HG02798 (cell line): ENCODE results near the gene LRRC14B.

Source experiments
- ATAC-seq: cut with Tn5 transposase; IDR thresholded peaks from one replicate; pipeline ENCODE4 v1.9.1; 2021; ENCODE audit warnings: mild to moderate bottlenecking; ENCODE audit not compliant: unreplicated experiment, poor library complexity

LRRC14B gene

GRCh38 chr5:172841-173251, 18.4 kb upstream of the LRRC14B start:
- ATAC-seq: no peak

GRCh38 chr5:173392-174290, 17.7 kb upstream of the LRRC14B start:
- no peak for ATAC-seq

GRCh38 chr5:174291-174600, 17.0 kb upstream of the LRRC14B start:
- ATAC-seq: no peak

DNA sequence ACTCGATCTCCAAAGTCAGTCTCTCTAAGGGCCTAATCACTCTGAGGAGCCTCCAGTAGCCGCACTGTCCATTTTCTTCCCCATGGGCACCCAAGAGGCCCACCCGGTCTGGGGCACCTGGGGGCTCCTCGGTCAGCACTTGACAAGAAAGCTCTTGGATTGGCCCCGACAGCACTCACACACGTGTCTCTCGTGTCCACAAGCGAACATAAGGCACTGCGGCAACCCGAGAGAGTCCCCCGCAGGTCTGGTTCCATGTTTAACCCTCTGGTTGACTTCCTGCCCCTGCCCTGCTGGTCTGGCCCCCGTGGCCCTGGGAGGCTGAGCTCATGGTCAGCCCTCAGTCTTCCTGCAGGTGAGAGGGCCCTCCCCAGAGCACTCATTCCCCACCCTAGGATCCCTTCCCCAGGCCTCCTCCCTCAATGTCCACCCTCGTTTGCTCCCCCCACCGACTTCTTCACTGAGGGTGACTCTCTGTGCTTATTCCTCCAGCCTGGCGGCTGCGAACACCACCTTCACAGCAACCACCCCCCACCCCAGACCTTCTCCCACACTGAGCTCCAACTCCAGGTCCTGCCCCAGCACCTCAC, 16.3 kb upstream of the LRRC14B start:
- ATAC-seq: no peak

- ATAC-seq: no peak
These were observed 14.9 kb upstream of the LRRC14B start for GRCh38 chr5:176296-176823.

- no peak for ATAC-seq
These were observed 13.2 kb upstream of the LRRC14B start for GRCh38 chr5:178110-178509.

GRCh38 chr5:179401-179800, 11.9 kb upstream of the LRRC14B start:
- ATAC-seq: no peak

GRCh38 chr5:180286-180918, 10.9 kb upstream of the LRRC14B start:
- no peak for ATAC-seq

DNA sequence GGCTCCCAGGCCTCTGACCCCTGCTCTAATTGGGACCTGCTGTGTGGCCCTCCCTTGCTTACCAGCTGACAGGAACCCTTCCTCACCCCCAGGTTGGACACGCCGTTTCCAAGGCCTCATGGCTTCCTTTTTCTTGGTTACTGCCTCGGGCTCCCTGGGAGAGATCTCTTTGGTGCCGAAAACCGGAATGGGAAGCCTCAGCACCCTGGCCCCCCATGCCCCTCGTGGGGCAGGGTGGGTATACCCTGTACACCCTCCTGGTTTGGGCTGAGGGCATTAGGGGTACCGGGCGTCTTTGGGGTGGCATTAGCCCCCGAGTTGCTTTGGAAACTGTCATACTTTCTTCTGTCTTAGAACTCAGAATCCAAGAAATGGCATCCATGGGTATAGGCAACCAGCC, 10.1 kb upstream of the LRRC14B start:
- no peak for ATAC-seq

DNA sequence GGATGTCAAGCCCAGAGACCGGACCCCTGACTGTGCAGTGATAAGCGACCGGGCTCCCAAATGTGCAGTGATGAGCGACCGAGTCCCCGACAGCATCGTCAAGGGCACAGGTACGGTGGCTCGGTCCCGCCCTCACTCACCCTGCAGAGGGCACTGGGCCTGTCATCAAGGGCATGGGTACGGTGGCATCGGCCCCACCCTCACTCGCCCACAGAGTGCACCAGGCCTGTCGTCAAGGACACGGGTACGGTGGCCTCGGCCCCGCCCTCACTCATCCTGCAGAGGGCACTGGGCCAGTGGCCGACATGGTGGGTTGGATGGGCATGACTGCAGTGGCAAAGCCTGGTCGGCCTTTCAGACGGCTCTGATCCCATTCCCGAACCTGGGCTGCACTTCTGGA, 9.7 kb upstream of the LRRC14B start:
- ATAC-seq: no peak

DNA sequence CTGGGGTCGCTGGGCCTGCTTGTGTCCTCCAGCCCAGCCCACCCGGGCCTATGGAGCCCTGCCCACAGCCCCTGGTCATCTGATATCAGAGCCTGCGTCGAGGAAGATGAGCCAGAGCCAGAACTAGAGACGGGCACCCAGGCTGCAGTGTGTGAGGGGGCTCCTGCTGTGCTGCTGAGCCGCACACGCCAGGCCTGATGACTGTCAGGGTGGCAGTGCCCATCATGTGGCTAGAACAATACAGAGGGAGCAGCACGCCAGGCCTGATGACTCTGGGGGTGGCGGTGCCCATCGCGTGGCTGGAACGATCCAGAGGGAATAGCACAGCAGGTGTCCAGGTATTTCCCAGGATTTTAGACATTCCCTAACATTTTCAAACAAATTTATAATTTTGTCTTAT, 9.2 kb upstream of the LRRC14B start:
- ATAC-seq: no peak

DNA sequence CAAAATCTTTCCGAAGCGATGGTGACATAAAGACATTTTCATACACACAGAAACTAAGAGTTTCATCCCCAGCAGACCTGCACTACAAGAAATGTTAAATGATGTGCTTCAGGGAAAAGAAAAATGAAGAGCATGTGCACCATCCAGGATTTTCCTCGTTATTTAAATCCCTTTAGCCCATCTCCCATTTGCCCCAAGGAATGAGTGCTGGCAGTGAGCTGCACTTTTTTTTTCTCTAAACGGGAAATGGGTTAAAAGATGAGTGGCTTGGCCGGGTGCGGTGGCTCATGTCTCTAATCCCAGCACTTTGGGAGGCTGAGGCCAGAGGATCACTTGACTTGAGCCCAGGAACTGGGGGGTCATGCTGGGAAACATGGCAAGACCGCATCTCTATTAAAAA, 6.8 kb upstream of the LRRC14B start:
- ATAC-seq: no peak

DNA sequence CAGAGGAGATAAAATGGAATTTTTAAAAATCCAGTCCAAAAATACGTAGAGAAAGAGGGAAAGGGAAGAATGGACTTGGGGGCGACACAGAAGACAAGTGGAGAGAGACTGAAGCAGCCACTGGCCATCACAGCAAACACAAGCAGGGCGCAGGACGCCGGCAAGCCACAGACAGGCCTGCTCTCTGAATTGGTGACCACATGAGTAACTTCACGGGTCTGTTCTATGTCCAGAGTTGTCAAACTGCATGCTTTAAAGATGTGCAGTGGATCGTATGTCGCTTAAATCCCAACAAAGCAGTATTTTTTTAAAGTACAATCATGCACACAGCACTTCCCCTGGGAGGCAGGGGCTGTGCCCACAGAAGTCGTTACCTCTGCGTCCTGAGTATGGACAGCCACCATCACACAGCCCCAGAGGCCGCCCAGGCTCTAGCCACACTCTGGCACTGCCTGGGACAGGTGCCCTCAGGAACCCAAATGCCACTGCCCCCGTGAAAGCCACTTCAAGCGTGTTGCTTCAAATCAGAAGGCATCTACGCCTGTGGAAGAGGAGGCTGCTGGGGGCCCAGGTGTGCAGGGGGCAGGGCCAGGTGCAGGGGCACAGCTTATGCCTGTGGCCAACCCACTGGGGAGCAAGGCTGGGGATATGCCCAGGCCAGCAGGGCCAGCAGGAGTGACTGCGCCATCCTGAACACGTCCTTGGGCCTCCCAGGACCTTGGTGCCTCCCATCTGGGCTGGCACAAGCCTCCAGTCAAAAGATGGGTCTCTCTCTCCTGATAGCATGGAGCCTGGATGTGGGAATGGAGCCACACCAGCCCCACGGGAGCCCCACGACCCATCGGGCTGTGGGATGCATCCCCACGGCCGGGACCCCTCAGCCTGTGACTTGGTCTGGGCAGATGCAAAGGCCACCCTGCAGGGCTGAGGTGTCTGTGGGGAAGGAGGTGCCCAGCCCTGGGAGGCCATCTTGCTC, 5.9 kb upstream of the LRRC14B start:
- ATAC-seq: no peak

DNA sequence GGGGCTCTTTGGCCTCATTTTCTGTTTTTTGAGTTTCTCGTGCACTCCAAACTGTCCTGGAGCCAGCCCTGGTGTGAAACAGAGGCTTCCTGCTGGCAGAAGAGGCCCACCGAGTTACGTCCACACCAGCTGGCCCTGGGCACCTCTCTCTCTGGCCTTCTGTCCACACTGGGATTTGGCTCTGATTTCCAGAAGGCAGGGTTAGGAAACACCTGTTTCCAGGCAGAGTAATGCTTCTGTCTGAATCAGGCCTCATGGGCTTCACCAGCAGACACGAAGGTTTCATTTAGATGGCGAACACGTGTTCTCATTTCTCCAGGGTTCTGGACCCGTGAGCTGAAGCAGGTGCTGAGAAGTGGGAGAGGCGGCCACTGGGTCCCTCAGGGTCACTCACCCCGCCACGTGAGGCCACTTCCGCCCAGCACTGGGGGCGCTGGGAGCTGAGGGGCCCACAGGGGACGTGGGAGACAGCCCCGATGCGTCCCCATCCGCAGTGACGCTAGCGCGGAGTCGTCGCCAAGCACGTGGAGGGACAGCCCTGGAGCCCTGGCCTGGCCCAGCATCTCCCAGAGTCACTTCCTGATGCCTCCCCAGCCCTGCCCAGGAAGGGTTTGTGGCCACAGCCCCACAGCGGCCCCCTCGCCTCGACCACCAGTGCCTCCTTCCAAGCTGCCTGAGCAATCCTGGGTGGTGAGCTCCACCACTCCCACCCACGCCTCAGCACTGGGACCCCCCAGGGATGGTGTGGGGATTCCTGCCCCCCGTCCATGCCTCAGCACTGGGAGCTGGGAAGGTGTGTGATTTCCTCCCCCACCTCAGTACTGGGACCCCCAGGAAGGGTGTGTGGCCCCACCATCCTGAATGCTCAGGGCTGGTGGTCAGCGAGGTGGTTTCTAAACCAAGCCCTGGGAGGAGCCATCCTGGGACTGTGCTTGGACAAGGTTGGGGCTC, 4.9 kb upstream of the LRRC14B start:
- no peak for ATAC-seq

DNA sequence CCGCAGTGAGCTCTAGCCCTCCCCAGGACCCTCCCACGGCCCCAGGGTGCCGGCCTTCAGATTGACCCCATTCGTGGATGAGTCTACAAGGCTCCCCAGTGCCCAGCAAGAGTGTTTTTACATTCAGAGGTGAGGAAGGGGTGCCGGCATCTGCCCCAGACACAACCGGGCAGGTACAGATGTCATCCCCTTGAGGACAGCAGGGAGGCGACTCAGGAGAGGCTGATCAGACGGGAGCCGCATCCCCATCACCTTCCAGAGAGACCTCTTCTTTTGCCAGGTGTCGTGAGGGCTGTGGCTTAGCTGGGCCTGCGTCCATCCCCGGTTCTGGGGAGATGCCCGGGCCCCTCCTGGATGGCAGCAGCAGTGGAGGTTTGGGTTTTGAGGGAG, 4.3 kb upstream of the LRRC14B start:
- no peak for ATAC-seq

GRCh38 chr5:187617-188451, 3.5 kb upstream of the LRRC14B start:
- no peak for ATAC-seq

DNA sequence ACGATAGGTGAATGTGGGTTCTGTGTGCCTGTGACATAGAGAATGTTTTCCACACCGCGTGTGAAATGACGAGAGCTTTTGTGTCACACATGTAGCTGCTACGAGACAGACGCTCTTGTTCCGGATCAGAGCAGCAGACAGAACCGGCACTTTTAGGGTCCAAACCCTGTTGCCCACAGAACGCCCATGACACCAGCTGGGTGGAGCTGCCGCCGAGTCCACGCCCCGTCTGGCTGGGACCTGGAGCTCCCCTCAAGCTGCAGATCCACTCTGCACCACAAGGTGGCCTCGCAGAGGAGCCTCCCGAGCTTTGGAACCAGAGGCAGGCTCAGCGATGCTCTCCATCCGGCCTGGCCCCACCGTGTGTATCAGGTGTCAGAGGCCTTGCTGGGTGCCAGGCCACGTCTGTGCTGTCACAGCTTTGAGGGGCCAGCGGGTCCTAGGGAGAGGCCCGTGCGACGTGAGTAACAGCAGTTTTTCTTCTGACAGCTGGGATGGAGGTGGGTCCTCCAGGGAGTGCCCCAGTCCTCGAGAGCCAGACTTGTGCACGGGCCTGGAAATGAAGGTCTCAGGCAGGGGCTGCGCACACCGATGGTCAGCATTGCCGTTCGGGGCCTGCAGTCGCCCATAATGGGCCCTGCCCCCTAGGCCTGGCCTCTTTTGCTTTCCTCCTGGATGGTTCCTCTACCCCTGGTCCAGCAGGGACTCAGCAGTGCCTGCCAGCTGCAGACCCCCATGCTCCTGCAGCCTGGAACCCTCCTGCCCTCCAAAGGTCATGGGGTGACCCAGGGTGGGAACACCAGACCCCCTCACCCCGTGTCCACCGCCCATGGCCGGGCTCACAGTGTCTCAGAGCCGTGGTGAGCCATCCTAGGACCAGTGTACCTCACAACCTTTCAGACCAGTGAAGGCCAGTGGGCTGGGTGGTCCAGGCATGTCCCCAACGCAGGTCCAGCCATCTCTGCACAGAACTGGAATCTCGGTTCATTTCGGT, 2.5 kb upstream of the LRRC14B start:
- ATAC-seq: peak; percentile 77
